Liver (tissue), 9 donors: ENCODE measurements around the gene AGAP9. TPM values are rescaled to one million over a fixed set of nuclear protein-coding genes. Genes with fewer than 3 reads are reported as not detected.
A peak's percentile ranks its signal among the peaks of the same experiment; 100 is the strongest.
"Not testable (repeated sequence)": the region's sequence is repeated elsewhere in the genome, so short reads cannot be mapped to it uniquely, and the experiment has no call there.

Experiments
- DNase-seq: peaks from one replicate; pipeline ENCODE4 v3.0.0-alpha.2; 2017; ENCODE audit warnings: low spot score
- H3K27ac ChIP-seq, 2 donors: one replicate each; pipeline ENCODE4 v1.7.0; 2013; ENCODE audit warnings: inconsistent platforms in 2 of 2, low read length in 2 of 2, control low read depth in 1 of 2, low read depth in 1 of 2, mild to moderate bottlenecking in 1 of 2
- H3K27me3 ChIP-seq, 4 donors: one replicate each; pipeline versions ENCODE4 v1.6.1 to v1.7.0; 2013; ENCODE audit warnings: low read length in 3 of 4, inconsistent platforms in 1 of 4, mild to moderate bottlenecking in 1 of 4, moderate library complexity in 1 of 4; ENCODE audit not compliant: control insufficient read depth in 4 of 4, insufficient read depth in 4 of 4
- H3K36me3 ChIP-seq, 4 donors: one replicate each; pipeline versions ENCODE4 v1.6.1 to v1.7.0; 2013; ENCODE audit warnings: low read length in 3 of 4, mild to moderate bottlenecking in 3 of 4, low read depth in 1 of 4, moderate library complexity in 1 of 4; ENCODE audit not compliant: control insufficient read depth in 4 of 4, insufficient read depth in 3 of 4
- H3K4me1 ChIP-seq, 4 donors: one replicate each; pipeline versions ENCODE4 v1.6.1 to v1.7.0; 2013; ENCODE audit warnings: low read length in 3 of 4, mild to moderate bottlenecking in 3 of 4, moderate library complexity in 1 of 4; ENCODE audit not compliant: control insufficient read depth in 4 of 4, insufficient read depth in 4 of 4
- H3K4me3 ChIP-seq, 3 donors: one replicate each; pipeline versions ENCODE4 v1.6.1 to v1.7.0; 2013; ENCODE audit warnings: low read length in 3 of 3, control low read depth in 1 of 3, low read depth in 1 of 3, mild to moderate bottlenecking in 1 of 3
- H3K9ac ChIP-seq, 2 donors: one replicate each; pipeline ENCODE4 v1.7.0; 2013; ENCODE audit warnings: low read length in 2 of 2, mild to moderate bottlenecking in 2 of 2, moderate library complexity in 2 of 2, control low read depth in 1 of 2, low read depth in 1 of 2
- H3K9me3 ChIP-seq, 4 donors: one replicate each; pipeline versions ENCODE4 v1.6.1 to v1.7.0; 2013; ENCODE audit warnings: low read length in 3 of 4; ENCODE audit not compliant: control insufficient read depth in 4 of 4
- EGR1 ChIP-seq, 2 donors: IDR thresholded peaks; 2 replicates each; pipeline ENCODE4 v1.6.1; 2016 to 2018; ENCODE audit warnings: antibody characterized with exemption in 2 of 2, low read depth in 2 of 2
- GABPA ChIP-seq, 2 donors: IDR thresholded peaks in 1 of 2; conservative IDR thresholded peaks in 1 of 2; 2 replicates each; pipeline ENCODE4 v1.6.1; 2016; ENCODE audit warnings: antibody characterized with exemption in 2 of 2, mild to moderate bottlenecking in 1 of 2, moderate library complexity in 1 of 2
- HNF4A ChIP-seq, 2 donors: conservative IDR thresholded peaks; 2 replicates each; pipeline ENCODE4 v1.6.1; 2016; ENCODE audit warnings: antibody characterized with exemption in 2 of 2, mild to moderate bottlenecking in 2 of 2
- JUND ChIP-seq, 2 donors: IDR thresholded peaks; 2 replicates each; pipeline ENCODE4 v1.6.1; 2016; ENCODE audit warnings: antibody characterized with exemption in 2 of 2
- RAD21 ChIP-seq, 2 donors: IDR thresholded peaks; 2 replicates each; pipeline ENCODE4 v1.6.1; 2016; ENCODE audit warnings: antibody characterized with exemption in 2 of 2, mild to moderate bottlenecking in 2 of 2
- RXRA ChIP-seq, 2 donors: IDR thresholded peaks; 2 replicates each; pipeline ENCODE4 v1.6.1; 2017 to 2018; ENCODE audit warnings: antibody characterized with exemption in 2 of 2, mild to moderate bottlenecking in 1 of 2
- SP1 ChIP-seq: IDR thresholded peaks from 2 replicates; pipeline ENCODE4 v1.6.1; 2018; ENCODE audit warnings: antibody characterized with exemption, mild to moderate bottlenecking
- TAF1 ChIP-seq: conservative IDR thresholded peaks from 2 replicates; pipeline ENCODE4 v1.6.1; 2016; ENCODE audit warnings: antibody characterized with exemption, mild to moderate bottlenecking
- YY1 ChIP-seq: IDR thresholded peaks from 2 replicates; pipeline ENCODE4 v1.6.1; 2016; ENCODE audit warnings: antibody characterized with exemption, mild to moderate bottlenecking
- WGBS: extraction: QIAGEN DNeasy Blood & Tissue Kit; methylation state at CpG from one replicate; pipeline ENCODE4 v1.1.7; 2013; 5-methylcytosine and 5-hydroxymethylcytosine counted together
- polyA plus RNA-seq, 2 donors: library from polyadenylated mRNA; stranded (reverse) in 1 of 2; unstranded in 1 of 2; fragments of 200-250 nt in 1 of 2; fragments of >200 nt in 1 of 2; fragmentation: Nextera tagmentation in 1 of 2; extraction: Ambion mirVana in 1 of 2; gene quantifications; one replicate each; pipeline versions ENCODE4 v1.2.1 to v1.2.3, GENCODE V29; 2013 to 2015
- total RNA-seq, 2 donors: library from RNA; depleted of rRNA; stranded (reverse); fragments of >200 nt; gene quantifications; one replicate each; pipeline ENCODE4 v1.2.3, GENCODE V29; 2014
- TF ChIP-seq, protein P1 (sequence below): IDR thresholded peaks from 2 replicates; pipeline ENCODE4 v1.6.1; 2016; ENCODE audit warnings: antibody characterized with exemption
- TF ChIP-seq, protein P2 (sequence below): IDR thresholded peaks from 2 replicates; pipeline ENCODE4 v1.6.1; 2016; ENCODE audit warnings: antibody characterized with exemption, mild to moderate bottlenecking
- TF ChIP-seq, protein P3 (sequence below): fragments of 150-350 bp; IDR thresholded peaks from 2 replicates; pipeline ENCODE4 v1.5.1; 2017; ENCODE audit warnings: improper control_type of control experiment, low read depth, low read length; ENCODE audit not compliant: missing input control
- donor health status: healthy.
- donor health status: healthy.
- donor health status: healthy.
- donor health status: healthy.
- donor health status: healthy.

AGAP9 gene
- total and polyA plus RNA-seq, 4 donors = 1.0 to 10.8 (median 3.3) TPM

DNA sequence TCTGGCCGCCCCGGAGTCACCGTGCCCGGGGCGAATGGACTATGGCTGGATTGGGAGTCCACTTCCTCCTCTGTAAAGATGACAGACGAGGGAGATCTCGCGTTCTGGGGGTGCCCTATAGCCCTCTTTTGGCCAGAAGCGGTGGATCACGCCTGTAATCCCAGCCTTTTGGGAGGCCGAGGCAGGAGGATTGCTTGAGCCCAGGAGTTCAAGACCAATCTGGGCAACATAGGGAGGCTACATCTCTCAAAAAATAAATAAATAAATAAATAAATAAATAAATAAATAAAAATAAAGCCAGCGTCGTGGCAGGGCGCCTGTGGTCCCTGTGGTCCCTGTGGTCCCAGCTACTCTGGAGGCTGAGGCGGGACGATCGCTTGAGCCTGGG is 30.4 kb upstream of the AGAP9 start:
- peak; percentile 35 for DNase-seq
- peak overlapping the region; percentile 82 to 88 for H3K27ac ChIP-seq
- H3K9me3 ChIP-seq, H3K27me3 ChIP-seq, H3K4me1 ChIP-seq, H3K9ac ChIP-seq, H3K36me3 ChIP-seq: not testable (repeated sequence)
- peak overlapping the region in 2 of 3 donors; percentile 51 to 56 for H3K4me3 ChIP-seq
- 29% methylated on average over 9 of the region's 17 CpGs for WGBS

DNA sequence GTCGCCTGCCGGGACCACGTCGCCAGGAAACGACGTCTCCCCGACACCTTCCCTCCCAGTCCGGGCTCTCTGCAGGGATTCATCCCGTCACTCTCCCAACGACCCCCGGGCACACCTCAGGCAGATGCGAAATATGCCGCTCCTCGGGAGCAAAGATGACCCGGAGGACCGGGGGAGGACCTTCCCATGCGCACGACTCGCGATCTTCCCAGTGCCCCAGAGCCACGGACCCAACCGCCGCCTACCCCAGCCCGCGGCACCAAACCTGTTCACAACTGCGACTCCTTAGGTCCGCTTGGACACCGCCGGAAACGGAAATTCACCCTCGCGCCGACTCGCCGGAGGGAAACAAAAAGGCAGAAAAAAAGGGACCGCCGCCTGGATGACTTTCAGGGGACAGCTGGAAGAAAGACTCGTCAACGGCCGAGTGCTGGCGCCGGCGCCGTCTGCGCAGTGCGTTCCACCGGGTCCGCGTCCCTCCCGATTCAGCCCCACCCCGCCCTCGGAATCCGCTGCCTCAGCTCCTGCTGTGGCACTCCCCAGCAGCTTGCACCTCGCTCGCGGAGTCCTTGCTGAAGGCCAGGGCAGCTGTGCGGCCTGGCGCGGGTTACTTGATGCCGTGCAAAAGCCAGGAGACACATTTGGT is 29.9 kb upstream of the AGAP9 start:
- peak overlapping the region; percentile 50 to 76 for H3K9ac ChIP-seq
- not testable (repeated sequence) for H3K27me3 ChIP-seq, H3K4me1 ChIP-seq, H3K36me3 ChIP-seq, H3K9me3 ChIP-seq
- TF ChIP-seq EGR1 (IDR thresholded peaks at IDR 0.05; ENCODE audit: low read depth in 2 of 2) (peak in 1 of 2 donors; percentile 42), GABPA (IDR thresholded peaks at IDR 0.05 in 1 of 2, conservative IDR thresholded peaks at IDR 0.05 in 1 of 2) (peak; percentile 89 to 94), YY1 (peak; percentile 80), TAF1 (peak; percentile 7), RXRA (IDR thresholded peaks at IDR 0.05) (peak; percentile 20 to 22), HNF4A (conservative IDR thresholded peaks at IDR 0.05) (peak; percentile 14 to 29), SP1 (peak; percentile 37)
- TF ChIP-seq, protein P1, sequence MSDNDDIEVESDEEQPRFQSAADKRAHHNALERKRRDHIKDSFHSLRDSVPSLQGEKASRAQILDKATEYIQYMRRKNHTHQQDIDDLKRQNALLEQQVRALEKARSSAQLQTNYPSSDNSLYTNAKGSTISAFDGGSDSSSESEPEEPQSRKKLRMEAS = peak; percentile 48
- TF ChIP-seq, protein P2, sequence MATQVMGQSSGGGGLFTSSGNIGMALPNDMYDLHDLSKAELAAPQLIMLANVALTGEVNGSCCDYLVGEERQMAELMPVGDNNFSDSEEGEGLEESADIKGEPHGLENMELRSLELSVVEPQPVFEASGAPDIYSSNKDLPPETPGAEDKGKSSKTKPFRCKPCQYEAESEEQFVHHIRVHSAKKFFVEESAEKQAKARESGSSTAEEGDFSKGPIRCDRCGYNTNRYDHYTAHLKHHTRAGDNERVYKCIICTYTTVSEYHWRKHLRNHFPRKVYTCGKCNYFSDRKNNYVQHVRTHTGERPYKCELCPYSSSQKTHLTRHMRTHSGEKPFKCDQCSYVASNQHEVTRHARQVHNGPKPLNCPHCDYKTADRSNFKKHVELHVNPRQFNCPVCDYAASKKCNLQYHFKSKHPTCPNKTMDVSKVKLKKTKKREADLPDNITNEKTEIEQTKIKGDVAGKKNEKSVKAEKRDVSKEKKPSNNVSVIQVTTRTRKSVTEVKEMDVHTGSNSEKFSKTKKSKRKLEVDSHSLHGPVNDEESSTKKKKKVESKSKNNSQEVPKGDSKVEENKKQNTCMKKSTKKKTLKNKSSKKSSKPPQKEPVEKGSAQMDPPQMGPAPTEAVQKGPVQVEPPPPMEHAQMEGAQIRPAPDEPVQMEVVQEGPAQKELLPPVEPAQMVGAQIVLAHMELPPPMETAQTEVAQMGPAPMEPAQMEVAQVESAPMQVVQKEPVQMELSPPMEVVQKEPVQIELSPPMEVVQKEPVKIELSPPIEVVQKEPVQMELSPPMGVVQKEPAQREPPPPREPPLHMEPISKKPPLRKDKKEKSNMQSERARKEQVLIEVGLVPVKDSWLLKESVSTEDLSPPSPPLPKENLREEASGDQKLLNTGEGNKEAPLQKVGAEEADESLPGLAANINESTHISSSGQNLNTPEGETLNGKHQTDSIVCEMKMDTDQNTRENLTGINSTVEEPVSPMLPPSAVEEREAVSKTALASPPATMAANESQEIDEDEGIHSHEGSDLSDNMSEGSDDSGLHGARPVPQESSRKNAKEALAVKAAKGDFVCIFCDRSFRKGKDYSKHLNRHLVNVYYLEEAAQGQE = peak; percentile 54
- H3K27ac ChIP-seq = peak overlapping the region; percentile 82 to 88
- WGBS = under 1% methylated on average over 46 of the region's 60 CpGs
- peak; percentile 87 for DNase-seq
- H3K4me3 ChIP-seq = peak overlapping the region; percentile 56 to 92 (median 64)

DNA sequence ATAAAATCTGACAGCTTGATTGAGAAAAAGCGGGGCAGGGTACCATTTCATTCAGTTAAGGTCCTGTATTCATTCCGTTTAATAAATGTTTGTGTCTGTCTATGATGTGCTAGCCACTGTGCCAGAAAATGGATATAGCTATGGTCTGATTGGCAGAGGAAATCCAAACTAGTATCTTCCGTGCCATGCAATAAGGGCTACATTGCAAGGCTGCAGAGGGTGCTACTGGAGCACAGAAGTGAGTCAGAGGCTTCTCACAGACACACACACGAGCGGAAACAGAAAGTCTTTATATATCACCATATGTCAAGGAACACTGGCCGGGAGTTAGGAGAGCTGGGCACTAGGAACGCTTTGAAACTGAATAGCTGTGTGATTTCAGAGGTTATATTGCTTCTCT is 29.3 kb upstream of the AGAP9 start:
- H3K9me3 ChIP-seq, H3K4me1 ChIP-seq, H3K36me3 ChIP-seq, H3K27me3 ChIP-seq: not testable (repeated sequence)
- H3K27ac ChIP-seq = peak overlapping the region; percentile 82 to 88
- H3K4me3 ChIP-seq = peak overlapping the region in 2 of 3 donors; percentile 56 to 92
- 10% methylated on average over 7 of the region's 7 CpGs for WGBS
- DNase-seq = peak; percentile 34
- H3K9ac ChIP-seq = peak overlapping the region; percentile 39 to 50
- TF ChIP-seq TAF1 (peak; percentile 14), JUND (IDR thresholded peaks at IDR 0.05) (peak; percentile 11 to 63), RAD21 (IDR thresholded peaks at IDR 0.05) (peak; percentile 61 to 75)
- TF ChIP-seq, protein P3, sequence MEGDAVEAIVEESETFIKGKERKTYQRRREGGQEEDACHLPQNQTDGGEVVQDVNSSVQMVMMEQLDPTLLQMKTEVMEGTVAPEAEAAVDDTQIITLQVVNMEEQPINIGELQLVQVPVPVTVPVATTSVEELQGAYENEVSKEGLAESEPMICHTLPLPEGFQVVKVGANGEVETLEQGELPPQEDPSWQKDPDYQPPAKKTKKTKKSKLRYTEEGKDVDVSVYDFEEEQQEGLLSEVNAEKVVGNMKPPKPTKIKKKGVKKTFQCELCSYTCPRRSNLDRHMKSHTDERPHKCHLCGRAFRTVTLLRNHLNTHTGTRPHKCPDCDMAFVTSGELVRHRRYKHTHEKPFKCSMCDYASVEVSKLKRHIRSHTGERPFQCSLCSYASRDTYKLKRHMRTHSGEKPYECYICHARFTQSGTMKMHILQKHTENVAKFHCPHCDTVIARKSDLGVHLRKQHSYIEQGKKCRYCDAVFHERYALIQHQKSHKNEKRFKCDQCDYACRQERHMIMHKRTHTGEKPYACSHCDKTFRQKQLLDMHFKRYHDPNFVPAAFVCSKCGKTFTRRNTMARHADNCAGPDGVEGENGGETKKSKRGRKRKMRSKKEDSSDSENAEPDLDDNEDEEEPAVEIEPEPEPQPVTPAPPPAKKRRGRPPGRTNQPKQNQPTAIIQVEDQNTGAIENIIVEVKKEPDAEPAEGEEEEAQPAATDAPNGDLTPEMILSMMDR = peak; percentile 12

DNA sequence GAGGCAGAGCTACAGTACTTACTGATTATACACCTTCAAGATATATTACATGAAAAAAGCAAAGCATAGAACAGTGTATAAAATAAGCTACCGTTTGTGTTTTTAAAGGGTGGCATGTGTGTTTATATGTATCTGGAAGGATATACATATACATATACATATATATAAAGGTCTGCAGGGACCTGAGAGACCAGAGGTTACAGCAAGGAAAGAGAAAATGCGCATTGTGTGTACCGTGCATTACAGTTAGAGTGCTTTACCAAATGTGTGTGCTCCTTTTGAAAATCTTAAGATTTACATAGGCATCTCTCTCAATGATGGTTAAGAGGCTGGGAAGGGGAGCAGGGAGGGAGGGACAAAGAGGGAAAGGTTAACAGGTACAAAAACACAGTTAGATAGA is 23.8 kb upstream of the AGAP9 start:
- H3K4me3 ChIP-seq, DNase-seq, H3K9me3 ChIP-seq, H3K27me3 ChIP-seq, H3K9ac ChIP-seq, H3K36me3 ChIP-seq, H3K4me1 ChIP-seq, H3K27ac ChIP-seq: not testable (repeated sequence)
- 76% methylated on average over 1 of the region's 3 CpGs for WGBS

DNA sequence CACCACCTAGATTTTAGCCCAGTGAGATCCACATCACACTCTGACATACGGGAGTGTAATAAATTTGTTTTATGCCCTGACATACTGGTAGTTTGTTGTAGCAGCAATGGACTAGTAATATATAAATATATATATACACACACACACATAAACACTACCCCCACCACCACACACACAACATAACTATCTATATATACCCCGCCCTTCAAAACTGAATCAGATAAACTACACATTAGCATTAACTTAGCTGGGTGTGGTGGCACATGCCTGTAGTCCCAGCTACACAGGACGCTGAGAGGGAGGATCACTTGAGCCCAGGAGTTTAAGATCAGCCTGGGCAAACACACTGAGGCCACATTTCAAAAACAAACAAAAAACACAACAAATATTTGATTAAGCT is 13.0 kb upstream of the AGAP9 start:
- DNase-seq, H3K4me3 ChIP-seq, H3K27ac ChIP-seq, H3K36me3 ChIP-seq, H3K9me3 ChIP-seq, H3K9ac ChIP-seq, H3K4me1 ChIP-seq, H3K27me3 ChIP-seq: not testable (repeated sequence)
- WGBS = 59% methylated on average over 2 of the region's 3 CpGs
